ENCODE measurements around the gene LRRC8D.

GRCh38 chr1:89957107-89957506 is 136.3 kb downstream of the LRRC8D start:
- TF ChIP-seq EP300 (IDR thresholded peaks at IDR 0.05) (no peak), CTCF (IDR thresholded peaks at IDR 0.05) (no peak)
